ENCODE data around the gene RNF212.

RNF212 gene

GRCh38 chr4:1122505-1122904 lies 9.1 kb upstream of the RNF212 start:
- in situ Hi-C loops (cut with MboI; ENCODE audit: low sequenced_read_pairs) = no loop called here

- in situ Hi-C loops (cut with MboI; ENCODE audit: low sequenced_read_pairs) = no loop called here
Observed at GRCh38 chr4:1116838-1117237, 3.5 kb upstream of the RNF212 start.

- in situ Hi-C loops (cut with MboI; ENCODE audit: low sequenced_read_pairs) = no loop called here
Observed at GRCh38 chr4:1115528-1116293, 2.3 kb upstream of the RNF212 start.

GRCh38 chr4:1112821-1113182 lies 562 bp downstream of the RNF212 start:
- in situ Hi-C loops (cut with MboI; ENCODE audit: low sequenced_read_pairs) = no loop called here

GRCh38 chr4:1112174-1112820 lies 1.1 kb downstream of the RNF212 start:
- in situ Hi-C loops (cut with MboI; ENCODE audit: low sequenced_read_pairs) = no loop called here

- in situ Hi-C loops (cut with MboI; ENCODE audit: low sequenced_read_pairs) = no loop called here
Observed at GRCh38 chr4:1111259-1111809, 2.0 kb downstream of the RNF212 start.

GRCh38 chr4:1109898-1110506 lies 3.4 kb downstream of the RNF212 start:
- in situ Hi-C loops (cut with MboI; ENCODE audit: low sequenced_read_pairs) = no loop called here

GRCh38 chr4:1109333-1109732 lies 4.0 kb downstream of the RNF212 start:
- in situ Hi-C loops (cut with MboI; ENCODE audit: low sequenced_read_pairs) = no loop called here

- in situ Hi-C loops (cut with MboI; ENCODE audit: low sequenced_read_pairs) = no loop called here
Observed at GRCh38 chr4:1105662-1106061, 7.7 kb downstream of the RNF212 start.

- in situ Hi-C loops (cut with MboI; ENCODE audit: low sequenced_read_pairs) = no loop called here
Observed at GRCh38 chr4:1105067-1105466, 8.3 kb downstream of the RNF212 start.

- in situ Hi-C loops (cut with MboI; ENCODE audit: low sequenced_read_pairs) = no loop called here
Observed at GRCh38 chr4:1104647-1105046, 8.7 kb downstream of the RNF212 start.

GRCh38 chr4:1099684-1100335 lies 13.6 kb downstream of the RNF212 start:
- in situ Hi-C loops (cut with MboI; ENCODE audit: low sequenced_read_pairs) = no loop called here

- in situ Hi-C loops (cut with MboI; ENCODE audit: low sequenced_read_pairs) = no loop called here
Observed at GRCh38 chr4:1099270-1099669, 14.1 kb downstream of the RNF212 start.

- in situ Hi-C loops (cut with MboI; ENCODE audit: low sequenced_read_pairs) = no loop called here
Observed at GRCh38 chr4:1098311-1098925, 14.9 kb downstream of the RNF212 start.

- in situ Hi-C loops (cut with MboI; ENCODE audit: low sequenced_read_pairs) = no loop called here
Observed at GRCh38 chr4:1097553-1097952, 15.8 kb downstream of the RNF212 start.

- in situ Hi-C loops (cut with MboI; ENCODE audit: low sequenced_read_pairs) = no loop called here
Observed at GRCh38 chr4:1096841-1097240, 16.5 kb downstream of the RNF212 start.

GRCh38 chr4:1094336-1094690 lies 19.1 kb downstream of the RNF212 start:
- in situ Hi-C loops (cut with MboI; ENCODE audit: low sequenced_read_pairs) = no loop called here

- in situ Hi-C loops (cut with MboI; ENCODE audit: low sequenced_read_pairs) = no loop called here
Observed at GRCh38 chr4:1093391-1094335, 19.7 kb downstream of the RNF212 start.

- in situ Hi-C loops (cut with MboI; ENCODE audit: low sequenced_read_pairs) = no loop called here
Observed at GRCh38 chr4:1092983-1093361, 20.4 kb downstream of the RNF212 start.
